Calu3 (cell line): ENCODE measurements around the gene OTOP1. TPM values are rescaled to one million over a fixed set of nuclear protein-coding genes. Genes with fewer than 3 reads are reported as not detected.
"Not testable (repeated sequence)": the region's sequence is repeated elsewhere in the genome, so short reads cannot be mapped to it uniquely, and the experiment has no call there.

Experiments
- BruUV-seq: library from RNA; stranded (reverse); fragments of 400-500 nt; replicated peaks from 2 replicates; lab custom pipeline; 2021; lab: Mats Ljungman, UMichigan
- CTCF ChIA-PET: fragments of 300-600 bp; sonication (Branson Sonifier 250); formaldehyde crosslinking; loops from one replicate; lab custom pipeline; 2022; ENCODE audit warnings: antibody characterized with exemption; lab: Charles Lee
- DNase-seq: peaks from one replicate; pipeline ENCODE4 v3.0.0; 2022
- H3K27ac Mint-ChIP-seq: one replicate; pipeline ENCODE4 v1.8.0; 2022; ENCODE audit warnings: mixed read lengths; ENCODE audit not compliant: unreplicated experiment
- H3K27me3 Mint-ChIP-seq: one replicate; pipeline ENCODE4 v1.8.0; 2022; ENCODE audit warnings: mixed read lengths; ENCODE audit not compliant: unreplicated experiment
- H3K36me3 Mint-ChIP-seq: one replicate; pipeline ENCODE4 v1.8.0; 2022; ENCODE audit warnings: mild to moderate bottlenecking, moderate library complexity, mixed read lengths; ENCODE audit not compliant: insufficient read depth, unreplicated experiment
- H3K4me1 Mint-ChIP-seq: one replicate; pipeline ENCODE4 v1.8.0; 2022; ENCODE audit warnings: mild to moderate bottlenecking, low read depth, mixed read lengths; ENCODE audit not compliant: unreplicated experiment
- H3K4me3 Mint-ChIP-seq: one replicate; pipeline ENCODE4 v1.8.0; 2022; ENCODE audit warnings: mild to moderate bottlenecking, low read depth, moderate library complexity, mixed read lengths; ENCODE audit not compliant: unreplicated experiment
- H3K9me3 Mint-ChIP-seq: one replicate; pipeline ENCODE4 v1.8.0; 2022; ENCODE audit warnings: low read depth, mixed read lengths; ENCODE audit not compliant: unreplicated experiment
- CTCF ChIP-seq: fragments of 200-600 bp; IDR thresholded peaks from one replicate; pipeline ENCODE4 v1.8.0; 2022; ENCODE audit warnings: antibody characterized with exemption; ENCODE audit not compliant: unreplicated experiment
- intact Hi-C: fragments of 100-400 bp; cut with micrococcal nuclease; formaldehyde crosslinking; loops from one replicate; pipeline ENCODE4 v1.10.0; 2022; ENCODE audit not compliant: unreplicated experiment
- total RNA-seq: library from RNA; stranded (reverse); gene quantifications from 2 replicates; pipeline ENCODE4 v1.2.3, GENCODE V29; 2022

Gene OTOP1
- total RNA-seq, 1 experiment from 2014 or later: not detected

GRCh38 chr4:4227510-4228355 is 1.0 kb upstream of the OTOP1 start:
- Mint-ChIP-seq H3K27me3 (peaks cover 60% of the 10 kb centered on the region), H3K4me3 (no peak overlapping the region)
- intact Hi-C loops: no loop called here

GRCh38 chr4:4225915-4226605 is 669 bp downstream of the OTOP1 start:
- peaks cover 66% of the 10 kb centered on the region for H3K27me3 Mint-ChIP-seq

More at GRCh38 chr4:4227510-4228355, 1.0 kb upstream of the OTOP1 start:
- Mint-ChIP-seq H3K4me1 (no peaks in the 10 kb centered on the region), H3K27ac (no peak overlapping the region), H3K36me3 (no peaks in the 10 kb centered on the region), H3K9me3 (no peaks in the 10 kb centered on the region)
- BruUV-seq: no TSS peak
- DNase-seq: no peak
- CTCF ChIA-PET: interaction anchor here (0.6 kb wide), 1 partner anchor 47 kb away, joined by 4 read pairs; no protein-coding TSS in a partner anchor
- no peak for TF ChIP-seq CTCF

GRCh38 chr4:4217113-4217512 is 9.6 kb downstream of the OTOP1 start:
- no TSS peak for BruUV-seq
- DNase-seq: no peak
- Mint-ChIP-seq H3K4me1 (no peaks in the 10 kb centered on the region), H3K4me3 (no peak overlapping the region), H3K27ac (no peak overlapping the region), H3K9me3 (no peaks in the 10 kb centered on the region), H3K36me3 (no peaks in the 10 kb centered on the region), H3K27me3 (peaks cover 24% of the 10 kb centered on the region)
- intact Hi-C loops: no loop called here
- no peak for TF ChIP-seq CTCF
- CTCF ChIA-PET: no interaction called here

More at GRCh38 chr4:4225915-4226605, 669 bp downstream of the OTOP1 start:
- BruUV-seq: no TSS peak
- Mint-ChIP-seq H3K27ac (no peak overlapping the region), H3K36me3 (no peaks in the 10 kb centered on the region), H3K4me1 (no peaks in the 10 kb centered on the region), H3K4me3 (no peak overlapping the region), H3K9me3 (no peaks in the 10 kb centered on the region)
- CTCF ChIA-PET: no interaction called here
- intact Hi-C loops: no loop called here
- TF ChIP-seq CTCF: no peak
- DNase-seq: no peak

- H3K4me1 Mint-ChIP-seq: no peaks in the 10 kb centered on the region
- H3K9me3 Mint-ChIP-seq: no peaks in the 10 kb centered on the region
- no peak for TF ChIP-seq CTCF
- no TSS peak for BruUV-seq
- H3K36me3 Mint-ChIP-seq: no peaks in the 10 kb centered on the region
- CTCF ChIA-PET: no interaction called here
- H3K27ac Mint-ChIP-seq: no peak overlapping the region
- H3K27me3 Mint-ChIP-seq: peaks cover 24% of the 10 kb centered on the region
- H3K4me3 Mint-ChIP-seq: no peak overlapping the region
- DNase-seq: no peak
- intact Hi-C loops: no loop called here
Observed at GRCh38 chr4:4216648-4217047, 10.1 kb downstream of the OTOP1 start.

GRCh38 chr4:4213674-4214073 is 13.1 kb downstream of the OTOP1 start:
- intact Hi-C loops, H3K36me3 Mint-ChIP-seq, H3K4me1 Mint-ChIP-seq, H3K4me3 Mint-ChIP-seq, H3K9me3 Mint-ChIP-seq, DNase-seq, CTCF ChIA-PET, H3K27ac Mint-ChIP-seq, BruUV-seq: not testable (repeated sequence)
- H3K27me3 Mint-ChIP-seq: peaks cover 43% of the 10 kb centered on the region
